ENCODE results near the gene MYL9. TPM values are rescaled to one million over a fixed set of nuclear protein-coding genes. Genes with fewer than 3 reads are reported as not detected.
A peak's percentile ranks its signal among the peaks of the same experiment; 100 is the strongest.

The MYL9 gene
- total RNA-seq, 1 experiment from 2014 or later, result 25.0 TPM

- DNase-seq, result no peak
- Histone ChIP-seq H3K4me3 (ENCODE audit: insufficient read depth, low read depth, low read length) (no peak overlapping the region), H3K27me3 (ENCODE audit: control insufficient read depth, insufficient read depth, low read length) (no peaks in the 10 kb centered on the region), H3K36me3 (replicated peaks; ENCODE audit: control insufficient read depth, insufficient read depth, low read length) (peaks cover 13% of the 10 kb centered on the region)
These were observed 34.7 kb downstream of the MYL9 start for GRCh38 chr20:36576081-36576445.

GRCh38 chr20:36578356-36579041 is 37.2 kb downstream of the MYL9 start:
- Histone ChIP-seq H3K27me3 (ENCODE audit: control insufficient read depth, insufficient read depth, low read length) (no peaks in the 10 kb centered on the region), H3K4me3 (ENCODE audit: insufficient read depth, low read depth, low read length) (no peak overlapping the region)
- DNase-seq, result no peak

GRCh38 chr20:36579996-36580545 is 38.8 kb downstream of the MYL9 start:
- DNase-seq, result no peak

More at GRCh38 chr20:36578356-36579041, 37.2 kb downstream of the MYL9 start:
- peaks cover 18% of the 10 kb centered on the region for H3K36me3 ChIP-seq (replicated peaks; ENCODE audit: control insufficient read depth, insufficient read depth, low read length)

GRCh38 chr20:36582322-36582721 is 41.0 kb downstream of the MYL9 start:
- peaks cover 22% of the 10 kb centered on the region for H3K36me3 ChIP-seq (replicated peaks; ENCODE audit: control insufficient read depth, insufficient read depth, low read length)
- DNase-seq, result no peak
- H3K4me3 ChIP-seq (ENCODE audit: insufficient read depth, low read depth, low read length), result no peak overlapping the region
- no peaks in the 10 kb centered on the region for H3K27me3 ChIP-seq (ENCODE audit: control insufficient read depth, insufficient read depth, low read length)

More at GRCh38 chr20:36579996-36580545, 38.8 kb downstream of the MYL9 start:
- Histone ChIP-seq H3K4me3 (ENCODE audit: insufficient read depth, low read depth, low read length) (no peak overlapping the region), H3K36me3 (replicated peaks; ENCODE audit: control insufficient read depth, insufficient read depth, low read length) (peaks cover 18% of the 10 kb centered on the region), H3K27me3 (ENCODE audit: control insufficient read depth, insufficient read depth, low read length) (no peaks in the 10 kb centered on the region)

GRCh38 chr20:36582821-36583220 is 41.5 kb downstream of the MYL9 start:
- DNase-seq, result no peak
- H3K36me3 ChIP-seq (replicated peaks; ENCODE audit: control insufficient read depth, insufficient read depth, low read length), result peaks cover 22% of the 10 kb centered on the region
- no peak overlapping the region for H3K4me3 ChIP-seq (ENCODE audit: insufficient read depth, low read depth, low read length)
- H3K27me3 ChIP-seq (ENCODE audit: control insufficient read depth, insufficient read depth, low read length), result no peaks in the 10 kb centered on the region

GRCh38 chr20:36584018-36584481 is 42.7 kb downstream of the MYL9 start:
- Histone ChIP-seq H3K4me3 (ENCODE audit: insufficient read depth, low read depth, low read length) (no peak overlapping the region), H3K27me3 (ENCODE audit: control insufficient read depth, insufficient read depth, low read length) (no peaks in the 10 kb centered on the region), H3K36me3 (replicated peaks; ENCODE audit: control insufficient read depth, insufficient read depth, low read length) (peaks cover 17% of the 10 kb centered on the region)
- no peak for DNase-seq

GRCh38 chr20:36585410-36586125 is 44.2 kb downstream of the MYL9 start:
- peak; percentile 86 for DNase-seq
- Histone ChIP-seq H3K27me3 (ENCODE audit: control insufficient read depth, insufficient read depth, low read length) (no peaks in the 10 kb centered on the region), H3K36me3 (replicated peaks; ENCODE audit: control insufficient read depth, insufficient read depth, low read length) (peaks cover 10% of the 10 kb centered on the region), H3K4me3 (ENCODE audit: insufficient read depth, low read depth, low read length) (no peak overlapping the region)

GRCh38 chr20:36587388-36588070 is 46.2 kb downstream of the MYL9 start:
- H3K27me3 ChIP-seq (ENCODE audit: control insufficient read depth, insufficient read depth, low read length), result no peaks in the 10 kb centered on the region
- DNase-seq, result no peak
- H3K36me3 ChIP-seq (replicated peaks; ENCODE audit: control insufficient read depth, insufficient read depth, low read length), result peaks cover 13% of the 10 kb centered on the region
- H3K4me3 ChIP-seq (ENCODE audit: insufficient read depth, low read depth, low read length), result no peak overlapping the region

- no peak for DNase-seq
- peaks cover 19% of the 10 kb centered on the region for H3K36me3 ChIP-seq (replicated peaks; ENCODE audit: control insufficient read depth, insufficient read depth, low read length)
- no peaks in the 10 kb centered on the region for H3K27me3 ChIP-seq (ENCODE audit: control insufficient read depth, insufficient read depth, low read length)
- no peak overlapping the region for H3K4me3 ChIP-seq (ENCODE audit: insufficient read depth, low read depth, low read length)
These were observed 50.0 kb downstream of the MYL9 start for GRCh38 chr20:36591281-36591680.

- DNase-seq, result peak; percentile 72
- no peak overlapping the region for H3K4me3 ChIP-seq (ENCODE audit: insufficient read depth, low read depth, low read length)
- peaks cover 17% of the 10 kb centered on the region for H3K36me3 ChIP-seq (replicated peaks; ENCODE audit: control insufficient read depth, insufficient read depth, low read length)
- H3K27me3 ChIP-seq (ENCODE audit: control insufficient read depth, insufficient read depth, low read length), result no peaks in the 10 kb centered on the region
These were observed 50.7 kb downstream of the MYL9 start for GRCh38 chr20:36591854-36592641.

GRCh38 chr20:36593347-36593929 is 52.1 kb downstream of the MYL9 start:
- Histone ChIP-seq H3K4me3 (ENCODE audit: insufficient read depth, low read depth, low read length) (no peak overlapping the region), H3K27me3 (ENCODE audit: control insufficient read depth, insufficient read depth, low read length) (no peaks in the 10 kb centered on the region), H3K36me3 (replicated peaks; ENCODE audit: control insufficient read depth, insufficient read depth, low read length) (peaks cover 15% of the 10 kb centered on the region)
- no peak for DNase-seq

- H3K36me3 ChIP-seq (replicated peaks; ENCODE audit: control insufficient read depth, insufficient read depth, low read length), result no peaks in the 10 kb centered on the region; the same call in 1 of the 2 replicates
- H3K4me3 ChIP-seq (ENCODE audit: insufficient read depth, low read depth, low read length), result no peak overlapping the region
- DNase-seq, result no peak
- H3K27me3 ChIP-seq (ENCODE audit: control insufficient read depth, insufficient read depth, low read length), result no peaks in the 10 kb centered on the region
These were observed 58.6 kb downstream of the MYL9 start for GRCh38 chr20:36599912-36600345.

Measured in H7 (cell line).